Measurements from ENCODE around the gene APOM.

DNA sequence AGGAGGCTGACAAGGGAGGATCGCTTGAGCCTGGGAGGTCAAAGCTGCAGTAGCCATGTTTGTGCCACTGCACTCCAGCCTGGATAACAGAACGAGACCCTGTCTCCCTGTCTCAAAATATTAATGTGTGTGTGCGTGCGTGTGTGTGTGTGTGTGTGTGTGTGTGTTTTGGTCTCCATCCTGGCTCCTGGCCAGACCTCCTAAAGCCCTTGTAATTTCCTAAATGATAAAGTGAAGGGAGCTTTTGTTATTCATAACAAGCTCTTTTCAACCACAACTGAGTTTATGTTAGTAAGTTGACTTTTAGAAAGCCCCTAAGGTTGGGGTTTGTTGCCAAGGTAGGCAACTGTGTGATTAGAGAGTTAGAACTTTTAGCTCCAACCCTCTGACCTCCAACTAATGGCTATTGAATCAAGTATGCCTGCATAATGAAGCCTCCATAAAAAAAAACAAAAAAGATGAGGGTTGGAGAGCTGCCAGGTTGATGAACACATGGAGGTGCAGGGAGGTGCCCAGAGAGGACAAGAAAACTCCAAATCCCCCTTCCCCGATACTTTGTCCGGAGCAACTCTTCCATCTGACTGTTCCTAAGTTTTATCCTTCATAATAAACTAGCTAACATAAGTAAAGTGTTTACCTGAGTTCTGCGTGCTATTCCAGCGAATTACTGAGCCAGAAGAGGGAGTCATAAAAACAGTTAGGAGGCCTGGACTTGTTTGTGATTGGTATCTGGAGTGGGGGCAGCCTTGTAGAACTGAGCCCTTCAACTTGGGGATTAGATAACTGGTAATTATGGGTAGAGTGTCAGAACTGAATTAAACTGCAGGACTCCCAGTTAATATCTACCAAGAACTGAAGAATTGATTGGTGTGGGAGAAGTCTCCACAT is 45.9 kb upstream of the APOM start:
- TF ChIP-seq, protein P1, sequence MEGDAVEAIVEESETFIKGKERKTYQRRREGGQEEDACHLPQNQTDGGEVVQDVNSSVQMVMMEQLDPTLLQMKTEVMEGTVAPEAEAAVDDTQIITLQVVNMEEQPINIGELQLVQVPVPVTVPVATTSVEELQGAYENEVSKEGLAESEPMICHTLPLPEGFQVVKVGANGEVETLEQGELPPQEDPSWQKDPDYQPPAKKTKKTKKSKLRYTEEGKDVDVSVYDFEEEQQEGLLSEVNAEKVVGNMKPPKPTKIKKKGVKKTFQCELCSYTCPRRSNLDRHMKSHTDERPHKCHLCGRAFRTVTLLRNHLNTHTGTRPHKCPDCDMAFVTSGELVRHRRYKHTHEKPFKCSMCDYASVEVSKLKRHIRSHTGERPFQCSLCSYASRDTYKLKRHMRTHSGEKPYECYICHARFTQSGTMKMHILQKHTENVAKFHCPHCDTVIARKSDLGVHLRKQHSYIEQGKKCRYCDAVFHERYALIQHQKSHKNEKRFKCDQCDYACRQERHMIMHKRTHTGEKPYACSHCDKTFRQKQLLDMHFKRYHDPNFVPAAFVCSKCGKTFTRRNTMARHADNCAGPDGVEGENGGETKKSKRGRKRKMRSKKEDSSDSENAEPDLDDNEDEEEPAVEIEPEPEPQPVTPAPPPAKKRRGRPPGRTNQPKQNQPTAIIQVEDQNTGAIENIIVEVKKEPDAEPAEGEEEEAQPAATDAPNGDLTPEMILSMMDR (IDR thresholded peaks at IDR 0.05 in 8 of 11, conservative IDR thresholded peaks at IDR 0.05 in 3 of 11), result no peak
- no peak for TF ChIP-seq POLR2AphosphoS5 (IDR thresholded peaks at IDR 0.05)
